GM12878 (cell line): ENCODE measurements around the gene WDR26. TPM values are rescaled to one million over a fixed set of nuclear protein-coding genes. Genes with fewer than 3 reads are reported as not detected.

ENCODE experiments used
- ATAC-seq: fragments of 200-7000 bp; cut with Tn5 transposase; 3 replicates; pipeline ENCODE4 v1.9.1; 2020; ENCODE audit warnings: mild to moderate bottlenecking, moderate library complexity
- BruUV-seq: library from RNA; stranded (reverse); fragments of 400-500 nt; replicated peaks from 2 replicates; lab custom pipeline; 2021; lab: Mats Ljungman, UMichigan
- CTCF ChIA-PET: fragments of 300-600 bp; sonication (Branson Sonifier 250); formaldehyde crosslinking; extraction: SDS; loops from one replicate; lab custom pipeline; 2021; ENCODE audit warnings: inconsistent platforms; lab: Yijun Ruan, JAX
- POLR2A ChIA-PET: fragments of 350-600 bp; formaldehyde crosslinking; extraction: SDS; loops from one replicate; lab custom pipeline; 2021; ENCODE audit warnings: inconsistent platforms; lab: Charles Lee
- RAD21 ChIA-PET: fragments of 300-600 bp; sonication (Branson Sonifier 250); formaldehyde crosslinking; loops from one replicate; lab custom pipeline; 2023; ENCODE audit warnings: antibody characterized with exemption; ENCODE audit not compliant: unreplicated experiment; lab: Charles Lee
- SMC1A ChIA-PET: fragments of 300-600 bp; sonication (Branson Sonifier 250); formaldehyde crosslinking; loops from one replicate; lab custom pipeline; 2023; ENCODE audit not compliant: unreplicated experiment, uncharacterized antibody; lab: Charles Lee
- DNase-seq: peaks from one replicate; pipeline ENCODE4 v3.0.0-alpha.2; 2011; ENCODE audit warnings: low read depth, low spot score
- FAIRE-seq: peaks from 3 replicates; lab custom pipeline; 2011; peaks lifted over from hg19 to GRCh38; lab: Jason Lieb, UNC
- H2AFZ ChIP-seq: 2 replicates; pipeline ENCODE4 v1.6.0; 2011; ENCODE audit warnings: low read depth, low read length, control low read depth; ENCODE audit not compliant: control insufficient read depth
- H3K27ac ChIP-seq: 2 replicates; pipeline ENCODE4 v1.5.1; 2011; ENCODE audit warnings: control low read depth; ENCODE audit not compliant: control insufficient read depth, insufficient read depth
- H3K27me3 ChIP-seq, 2 experiments: replicated peaks in 1 of 2; 2 replicates each; pipeline versions ENCODE4 v1.6.0 to v1.6.1; 2011; ENCODE audit warnings: low read length in 1 of 2; ENCODE audit not compliant: control insufficient read depth in 2 of 2, insufficient read depth in 2 of 2
- H3K36me3 ChIP-seq, 2 experiments: 2 replicates each; pipeline ENCODE4 v1.5.1; 2011; ENCODE audit warnings: low read length in 1 of 2; ENCODE audit not compliant: control insufficient read depth in 2 of 2, insufficient read depth in 2 of 2
- H3K4me1 ChIP-seq: 2 replicates; pipeline ENCODE4 v1.6.1; 2011; ENCODE audit warnings: mild to moderate bottlenecking, low read length, moderate library complexity, mixed read lengths; ENCODE audit not compliant: control insufficient read depth, insufficient read depth
- H3K4me2 ChIP-seq: 2 replicates; pipeline ENCODE4 v1.6.0; 2011; ENCODE audit warnings: control low read depth; ENCODE audit not compliant: control insufficient read depth, insufficient read depth
- H3K4me3 ChIP-seq: fragments of 200-600 bp; sonication (generic); 2 replicates; pipeline ENCODE4 v1.5.1; 2016
- H3K79me2 ChIP-seq: 2 replicates; pipeline ENCODE4 v1.6.0; 2011; ENCODE audit warnings: low read length; ENCODE audit not compliant: control insufficient read depth, insufficient read depth
- H3K9ac ChIP-seq: 2 replicates; pipeline ENCODE4 v1.8.0; 2011; ENCODE audit warnings: low read length, control low read depth, mixed read lengths; ENCODE audit not compliant: control insufficient read depth, insufficient read depth
- H3K9me3 ChIP-seq: replicated peaks from 3 replicates; pipeline ENCODE4 v1.5.1; 2011; ENCODE audit warnings: mild to moderate bottlenecking, low read length; ENCODE audit not compliant: control insufficient read depth, insufficient read depth
- H4K20me1 ChIP-seq: 2 replicates; pipeline ENCODE4 v1.6.0; 2011; ENCODE audit not compliant: control insufficient read depth, insufficient read depth
- ASH2L ChIP-seq: fragments of 300-600, 200-600 bp; sonication (generic); IDR thresholded peaks from 2 replicates; pipeline ENCODE4 v1.6.1; 2017; ENCODE audit warnings: low read depth, mild to moderate bottlenecking, borderline replicate concordance
- CUX1 ChIP-seq: IDR thresholded peaks from 2 replicates; pipeline ENCODE4 v1.6.1; 2012; ENCODE audit warnings: improper control_type of control experiment, low read depth, low read length; ENCODE audit not compliant: insufficient replicate concordance
- E2F4 ChIP-seq: IDR thresholded peaks from 2 replicates; pipeline ENCODE4 v1.6.1; 2012; ENCODE audit warnings: low read depth, low read length, improper control_type of control experiment
- E4F1 ChIP-seq: fragments of 450-650 bp; IDR thresholded peaks from 2 replicates; pipeline ENCODE4 v1.6.1; 2018; ENCODE audit warnings: borderline replicate concordance, mild to moderate bottlenecking; ENCODE audit not compliant: partially characterized antibody
- FOXK2 ChIP-seq: fragments of 450-650 bp; IDR thresholded peaks from 2 replicates; pipeline ENCODE4 v1.6.1; 2017; ENCODE audit warnings: mild to moderate bottlenecking, moderate library complexity
- NFIC ChIP-seq: IDR thresholded peaks from 2 replicates; pipeline ENCODE4 v1.6.1; 2012; ENCODE audit warnings: low read depth, mild to moderate bottlenecking, inconsistent platforms, low read length, moderate library complexity
- TCF3 ChIP-seq: IDR thresholded peaks from 2 replicates; pipeline ENCODE4 v1.6.1; 2012; ENCODE audit warnings: low read depth, mild to moderate bottlenecking, low read length, borderline replicate concordance; ENCODE audit not compliant: insufficient read depth
- WGBS: methylation state at CpG from one replicate; pipeline ENCODE4 v1.1.6; 2016; ENCODE audit warnings: low lambda C conversion rate; ENCODE audit not compliant: insufficient replicate concordance, insufficient coverage; ENCODE audit errors: missing lambda C conversion rate; 5-methylcytosine and 5-hydroxymethylcytosine counted together
- in situ Hi-C: fragments of 300-500 bp; cut with MboI; formaldehyde crosslinking; loops from 9 replicates; pipeline ENCODE4 v1.14.3; 2018; ENCODE audit warnings: mixed read lengths
- intact Hi-C: fragments of 100-400 bp; cut with micrococcal nuclease; formaldehyde crosslinking; loops from one replicate; pipeline ENCODE4 v1.14.2; 2022; ENCODE audit not compliant: unreplicated experiment
- polyA plus RNA-seq, 11 experiments: library from polyadenylated mRNA; depleted of rRNA in 4 of 11; unstranded in 6 of 11; stranded (reverse) in 5 of 11; fragments of >200 nt; fragmentation: Nextera tagmentation in 4 of 11; fragmentation: Illumina TruSeq in 1 of 11; extraction: Ambion mirVana in 4 of 11; extraction: Trizol in 1 of 11; gene quantifications; 1 replicate in 1 of 11; 2 replicates in 10 of 11; pipeline versions ENCODE4 v1.2.1 to v1.2.3, GENCODE V29; 2011 to 2016; ENCODE audit warnings: inconsistent platforms in 2 of 11, missing spikeins in 2 of 11, low read depth in 1 of 11
- total RNA-seq, 4 experiments: library from RNA; depleted of rRNA in 3 of 4; stranded (reverse); fragments of >200 nt in 3 of 4; fragmentation: Illumina TruSeq in 1 of 4; extraction: Trizol in 1 of 4; gene quantifications; 2 replicates each; pipeline versions ENCODE4 v1.2.1 to v1.2.3, GENCODE V29; 2013 to 2021

WDR26 gene
- total and polyA plus RNA-seq, 10 of the 15 experiments (the other 5 are each of a cell fraction or from before 2014, with no cell fraction given), result 6.6 to 47.0 (median 24.4) TPM

GRCh38 chr1:224482619-224483018, 48.0 kb upstream of the WDR26 start:
- CTCF ChIA-PET, result no interaction called here
- Histone ChIP-seq H3K4me1 (no peaks in the 10 kb centered on the region), H4K20me1 (no peaks in the 10 kb centered on the region), H3K4me3 (no peak overlapping the region), H3K27ac (no peak overlapping the region), H3K4me2 (no peak overlapping the region), H3K9me3 (no peaks in the 10 kb centered on the region; the same call in 2 of the 3 replicates), H3K36me3 (no peaks in the 10 kb centered on the region), H2AFZ (no peak overlapping the region), H3K27me3 (no peaks in the 10 kb centered on the region), H3K9ac (no peak overlapping the region), H3K79me2 (no peaks in the 10 kb centered on the region)
- POLR2A ChIA-PET, result no interaction called here
- WGBS, result 38% methylated on average over 4 of the region's 4 CpGs
- intact Hi-C loops (no loop called here), in situ Hi-C loops (no loop called here)
- RAD21 ChIA-PET, result no interaction called here
- ATAC-seq (no peak), FAIRE-seq (no peak), DNase-seq (no peak)
- SMC1A ChIA-PET, result interaction anchor here (0.6 kb wide), 1 partner anchor 1272 kb away, joined by 3 read pairs; no protein-coding TSS in a partner anchor
- no TSS peak for BruUV-seq
- TF ChIP-seq FOXK2 (no peak), TCF3 (no peak), ASH2L (no peak), E4F1 (no peak), CUX1 (no peak), E2F4 (no peak), NFIC (no peak)
